GM23338 (cell line): ENCODE measurements around the gene MUC22. TPM values are rescaled to one million over a fixed set of nuclear protein-coding genes. Genes with fewer than 3 reads are reported as not detected.

Experiments
- ATAC-seq: fragments of 200-7000 bp; cut with Tn5 transposase; 3 replicates; pipeline ENCODE4 v1.9.1; 2020
- DNase-seq: peaks from one replicate; pipeline ENCODE4 v3.0.0-alpha.2; 2015; ENCODE audit warnings: low spot score
- H2AFZ ChIP-seq: fragments of 200-600 bp; sonication (generic); 2 replicates; pipeline ENCODE4 v1.8.0; 2016; ENCODE audit warnings: antibody characterized with exemption, mild to moderate bottlenecking, moderate library complexity
- H3F3A ChIP-seq: fragments of 200-600 bp; sonication (generic); replicated peaks from 2 replicates; pipeline ENCODE4 v1.8.0; 2017; ENCODE audit warnings: antibody characterized with exemption, mixed run types, low read depth
- H3K27ac ChIP-seq: fragments of 200-600 bp; sonication (generic); 2 replicates; pipeline ENCODE4 v1.6.1; 2016; ENCODE audit warnings: low read depth
- H3K27me3 ChIP-seq: fragments of 200-600 bp; sonication (generic); 2 replicates; pipeline ENCODE4 v1.8.0; 2016; ENCODE audit warnings: mild to moderate bottlenecking, mixed run types, moderate library complexity; ENCODE audit not compliant: insufficient read depth
- H3K36me3 ChIP-seq: fragments of 200-600 bp; sonication (generic); 2 replicates; pipeline ENCODE4 v1.8.0; 2016; ENCODE audit warnings: mild to moderate bottlenecking; ENCODE audit not compliant: insufficient read depth
- H3K4me1 ChIP-seq: fragments of 200-600 bp; sonication (generic); 2 replicates; pipeline ENCODE4 v1.8.0; 2016; ENCODE audit warnings: mild to moderate bottlenecking, moderate library complexity; ENCODE audit not compliant: insufficient read depth
- H3K4me2 ChIP-seq: fragments of 200-600 bp; sonication (generic); 2 replicates; pipeline ENCODE4 v1.7.1; 2017; ENCODE audit warnings: mixed run types
- H3K4me3 ChIP-seq: fragments of 200-600 bp; sonication (generic); 2 replicates; pipeline ENCODE4 v1.6.1; 2016; ENCODE audit warnings: mixed run types
- H3K79me2 ChIP-seq: fragments of 200-600 bp; sonication (generic); replicated peaks from 2 replicates; pipeline ENCODE4 v1.8.0; 2017; ENCODE audit warnings: mild to moderate bottlenecking; ENCODE audit not compliant: insufficient read depth
- H3K9me2 ChIP-seq: fragments of 200-600 bp; sonication (generic); 2 replicates; pipeline ENCODE4 v1.8.0; 2017; ENCODE audit not compliant: insufficient read depth
- H4K20me1 ChIP-seq: fragments of 200-600 bp; sonication (generic); replicated peaks from 2 replicates; pipeline ENCODE4 v1.8.0; 2017; ENCODE audit warnings: mild to moderate bottlenecking; ENCODE audit not compliant: insufficient read depth
- H3K27ac Mint-ChIP-seq: 2 replicates; pipeline ENCODE4 v1.8.0; 2020; ENCODE audit warnings: inconsistent platforms, mild to moderate bottlenecking, moderate library complexity, mixed read lengths
- H3K27me3 Mint-ChIP-seq: 3 replicates; pipeline ENCODE4 v1.8.0; 2022; ENCODE audit warnings: low read depth, mild to moderate bottlenecking, moderate library complexity, mixed read lengths, inconsistent platforms; ENCODE audit not compliant: insufficient read depth, poor library complexity
- H3K36me3 Mint-ChIP-seq: 3 replicates; pipeline ENCODE4 v1.8.0; 2021; ENCODE audit warnings: low read depth, mild to moderate bottlenecking, inconsistent platforms, moderate library complexity, mixed read lengths
- H3K4me1 Mint-ChIP-seq: 3 replicates; pipeline ENCODE4 v1.8.0; 2020; ENCODE audit warnings: mild to moderate bottlenecking, inconsistent platforms, mixed read lengths
- H3K4me3 Mint-ChIP-seq: 3 replicates; pipeline ENCODE4 v1.8.0; 2021; ENCODE audit warnings: moderate library complexity, mild to moderate bottlenecking, inconsistent platforms, mixed read lengths
- H3K9me3 Mint-ChIP-seq: 3 replicates; pipeline ENCODE4 v1.8.0; 2020; ENCODE audit warnings: moderate library complexity, mild to moderate bottlenecking, inconsistent platforms, mixed read lengths
- CREB1 ChIP-seq: fragments of 250-450 bp; sonication (Bioruptor Pico); IDR thresholded peaks from 2 replicates; pipeline ENCODE4 v1.5.0; 2020; ENCODE audit warnings: low read depth, mild to moderate bottlenecking, moderate library complexity
- CTCF ChIP-seq, 2 experiments: fragments of 200-600 bp in 1 of 2; sonication (generic) in 1 of 2; conservative IDR thresholded peaks; 2 replicates each; pipeline versions ENCODE4 v1.5.1 to v1.6.1; 2016 to 2017; ENCODE audit warnings: antibody characterized with exemption in 2 of 2, low read depth in 2 of 2, mild to moderate bottlenecking in 2 of 2, moderate library complexity in 1 of 2
- ETS1 ChIP-seq: IDR thresholded peaks from 2 replicates; pipeline ENCODE4 v1.6.1; 2016; ENCODE audit warnings: antibody characterized with exemption
- EZH2 ChIP-seq: fragments of 200-600 bp; sonication (generic); IDR thresholded peaks from one replicate; pipeline ENCODE4 v1.8.0; 2017; ENCODE audit warnings: antibody characterized with exemption, mild to moderate bottlenecking, low read depth; ENCODE audit not compliant: unreplicated experiment
- EZH2phosphoT487 ChIP-seq: fragments of 200-600 bp; sonication (generic); IDR thresholded peaks from one replicate; pipeline ENCODE4 v1.8.1; 2018; ENCODE audit warnings: antibody characterized with exemption; ENCODE audit not compliant: unreplicated experiment
- JUNB ChIP-seq: IDR thresholded peaks from one replicate; pipeline ENCODE4 v1.6.1; 2016; ENCODE audit warnings: antibody characterized with exemption; ENCODE audit not compliant: unreplicated experiment
- NANOG ChIP-seq: IDR thresholded peaks from 2 replicates; pipeline ENCODE4 v1.6.1; 2016; ENCODE audit warnings: antibody characterized with exemption, borderline replicate concordance
- POLR2AphosphoS5 ChIP-seq: IDR thresholded peaks from 2 replicates; pipeline ENCODE4 v1.6.1; 2016; ENCODE audit warnings: antibody characterized with exemption, low read depth
- STAT1 ChIP-seq: IDR thresholded peaks from one replicate; pipeline ENCODE4 v1.6.1; 2016; ENCODE audit warnings: antibody characterized with exemption; ENCODE audit not compliant: unreplicated experiment
- ZNF114 ChIP-seq: fragments of 250-450 bp; sonication (Bioruptor Pico); IDR thresholded peaks from 2 replicates; pipeline ENCODE4 v1.5.0; 2020; ENCODE audit warnings: mild to moderate bottlenecking, moderate library complexity
- ZNF331 ChIP-seq: fragments of 250-450 bp; sonication (Bioruptor Pico); IDR thresholded peaks from 2 replicates; pipeline ENCODE4 v1.5.0; 2020; ENCODE audit warnings: low read depth, mild to moderate bottlenecking, moderate library complexity
- ZNF462 ChIP-seq: fragments of 250-450 bp; sonication (Bioruptor Pico); IDR thresholded peaks from 2 replicates; pipeline ENCODE4 v1.5.0; 2020; ENCODE audit warnings: mild to moderate bottlenecking, moderate library complexity
- polyA plus RNA-seq: library from polyadenylated mRNA; unstranded; fragments of >200 nt; fragmentation: Nextera tagmentation; extraction: Ambion mirVana; gene quantifications from 2 replicates; pipeline ENCODE4 v1.2.1, GENCODE V29; 2016
- total RNA-seq: library from RNA; depleted of rRNA; stranded (reverse); fragments of >200 nt; shearing (Covaris generic); gene quantifications from 2 replicates; pipeline ENCODE4 v1.2.3, GENCODE V29; 2014
- TF ChIP-seq, protein P1 (sequence below): IDR thresholded peaks from one replicate; pipeline ENCODE4 v1.6.1; 2018; ENCODE audit warnings: antibody characterized with exemption; ENCODE audit not compliant: unreplicated experiment

Gene MUC22
- total and polyA plus RNA-seq, 2 experiments from 2014 or later, result not detected

GRCh38 chr6:31004794-31005193 is 5.5 kb upstream of the MUC22 start:
- Mint-ChIP-seq H3K27me3 (peaks cover 2% of the 10 kb centered on the region), H3K9me3 (no peaks in the 10 kb centered on the region), H3K27ac (no peak overlapping the region), H3K4me1 (no peaks in the 10 kb centered on the region; the same call in 2 of the 3 replicates), H3K4me3 (no peak overlapping the region), H3K36me3 (0 out of 3 replicates have a peak, but pooled peaks cover 3% of the 10 kb centered on the region)
- TF ChIP-seq ZNF331, result no peak
- no peak for TF ChIP-seq NANOG
- TF ChIP-seq CTCF (conservative IDR thresholded peaks at IDR 0.05; ENCODE audit: low read depth in 2 of 2), result no peak
- TF ChIP-seq, protein P1, sequence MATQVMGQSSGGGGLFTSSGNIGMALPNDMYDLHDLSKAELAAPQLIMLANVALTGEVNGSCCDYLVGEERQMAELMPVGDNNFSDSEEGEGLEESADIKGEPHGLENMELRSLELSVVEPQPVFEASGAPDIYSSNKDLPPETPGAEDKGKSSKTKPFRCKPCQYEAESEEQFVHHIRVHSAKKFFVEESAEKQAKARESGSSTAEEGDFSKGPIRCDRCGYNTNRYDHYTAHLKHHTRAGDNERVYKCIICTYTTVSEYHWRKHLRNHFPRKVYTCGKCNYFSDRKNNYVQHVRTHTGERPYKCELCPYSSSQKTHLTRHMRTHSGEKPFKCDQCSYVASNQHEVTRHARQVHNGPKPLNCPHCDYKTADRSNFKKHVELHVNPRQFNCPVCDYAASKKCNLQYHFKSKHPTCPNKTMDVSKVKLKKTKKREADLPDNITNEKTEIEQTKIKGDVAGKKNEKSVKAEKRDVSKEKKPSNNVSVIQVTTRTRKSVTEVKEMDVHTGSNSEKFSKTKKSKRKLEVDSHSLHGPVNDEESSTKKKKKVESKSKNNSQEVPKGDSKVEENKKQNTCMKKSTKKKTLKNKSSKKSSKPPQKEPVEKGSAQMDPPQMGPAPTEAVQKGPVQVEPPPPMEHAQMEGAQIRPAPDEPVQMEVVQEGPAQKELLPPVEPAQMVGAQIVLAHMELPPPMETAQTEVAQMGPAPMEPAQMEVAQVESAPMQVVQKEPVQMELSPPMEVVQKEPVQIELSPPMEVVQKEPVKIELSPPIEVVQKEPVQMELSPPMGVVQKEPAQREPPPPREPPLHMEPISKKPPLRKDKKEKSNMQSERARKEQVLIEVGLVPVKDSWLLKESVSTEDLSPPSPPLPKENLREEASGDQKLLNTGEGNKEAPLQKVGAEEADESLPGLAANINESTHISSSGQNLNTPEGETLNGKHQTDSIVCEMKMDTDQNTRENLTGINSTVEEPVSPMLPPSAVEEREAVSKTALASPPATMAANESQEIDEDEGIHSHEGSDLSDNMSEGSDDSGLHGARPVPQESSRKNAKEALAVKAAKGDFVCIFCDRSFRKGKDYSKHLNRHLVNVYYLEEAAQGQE, result no peak
- no peak for TF ChIP-seq ZNF462 (CRISPR knock-in tag)
- TF ChIP-seq EZH2phosphoT487, result no peak
- no peak for TF ChIP-seq EZH2
- TF ChIP-seq POLR2AphosphoS5, result no peak
- TF ChIP-seq ETS1, result no peak
- no peak for TF ChIP-seq STAT1
- no peak for TF ChIP-seq ZNF114 (CRISPR knock-in tag)
- TF ChIP-seq JUNB, result no peak
- TF ChIP-seq CREB1 (CRISPR knock-in tag), result no peak
- H2AFZ ChIP-seq, result peak overlapping the region; percentile 49; the same call in 1 of the 2 replicates
- no peaks in the 10 kb centered on the region for H3K79me2 ChIP-seq
- H3K36me3 ChIP-seq, result no peaks in the 10 kb centered on the region
- H3K4me1 ChIP-seq, result no peaks in the 10 kb centered on the region
- no peaks in the 10 kb centered on the region for H3F3A ChIP-seq
- H3K4me2 ChIP-seq, result no peak overlapping the region
- no peaks in the 10 kb centered on the region for H3K27me3 ChIP-seq
- DNase-seq (no peak), ATAC-seq (no peak)
- H3K4me3 ChIP-seq, result no peak overlapping the region
- no peaks in the 10 kb centered on the region for H4K20me1 ChIP-seq
- peaks cover 2% of the 10 kb centered on the region for H3K9me2 ChIP-seq
- no peak overlapping the region for H3K27ac ChIP-seq
